Kidney capillary endothelial cell (primary cell): ENCODE results near the gene COL4A2.
"Not testable (repeated sequence)": the region's sequence is repeated elsewhere in the genome, so short reads cannot be mapped to it uniquely, and the experiment has no call there.

ENCODE experiments used
- DNase-seq: peaks from one replicate; pipeline ENCODE4 v3.0.0-alpha.2; 2018; ENCODE audit warnings: low spot score

The COL4A2 gene

GRCh38 chr13:110496281-110496680, 189.2 kb downstream of the COL4A2 start:
- DNase-seq: no peak

- no peak for DNase-seq
Observed at GRCh38 chr13:110497003-110497402, 189.9 kb downstream of the COL4A2 start.

DNA sequence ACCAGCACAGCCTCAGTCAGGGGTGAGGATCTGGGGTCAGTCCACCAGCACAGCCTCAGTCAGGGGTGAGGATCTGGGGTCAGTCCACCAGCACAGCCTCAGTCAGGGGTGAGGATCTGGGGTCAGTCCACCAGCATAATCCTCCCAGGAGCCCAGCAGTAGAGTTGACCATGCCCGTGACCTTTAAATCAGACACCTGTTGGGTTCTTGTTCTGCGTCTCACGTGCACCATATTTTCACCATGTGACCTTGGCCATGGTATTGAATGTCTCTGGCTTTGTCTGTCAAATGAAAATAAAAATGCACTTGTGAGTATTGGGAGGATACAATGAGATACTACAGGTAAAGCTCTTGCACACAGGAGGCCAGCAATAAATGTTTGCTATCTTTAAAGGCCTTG, 190.8 kb downstream of the COL4A2 start:
- DNase-seq: not testable (repeated sequence)

GRCh38 chr13:110498327-110498726, 191.2 kb downstream of the COL4A2 start:
- no peak for DNase-seq

- no peak for DNase-seq
Observed at GRCh38 chr13:110498765-110499164, 191.7 kb downstream of the COL4A2 start.

- DNase-seq: peak; percentile 74
Observed at GRCh38 chr13:110499621-110500281, 192.7 kb downstream of the COL4A2 start.

DNA sequence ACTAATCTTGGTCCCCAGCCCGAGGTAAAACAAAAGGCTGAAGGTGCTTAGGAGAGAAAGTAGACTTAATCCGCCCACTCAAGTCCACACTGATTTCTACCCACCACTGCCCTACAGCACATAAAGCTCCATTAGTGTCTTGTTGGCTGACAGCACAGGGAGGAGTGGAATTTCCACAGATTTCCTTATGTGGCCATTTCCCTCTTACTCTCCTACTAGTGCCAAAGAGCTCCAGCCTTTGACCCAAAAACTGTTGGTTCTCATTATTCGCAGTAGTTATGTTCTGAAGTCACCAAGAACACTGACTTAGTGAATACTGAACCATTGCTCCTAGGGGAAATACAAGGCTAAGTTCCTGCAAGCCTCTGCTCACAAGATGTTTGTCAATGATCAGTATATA, 193.3 kb downstream of the COL4A2 start:
- DNase-seq: no peak

- no peak for DNase-seq
Observed at GRCh38 chr13:110501188-110501587, 194.1 kb downstream of the COL4A2 start.

DNA sequence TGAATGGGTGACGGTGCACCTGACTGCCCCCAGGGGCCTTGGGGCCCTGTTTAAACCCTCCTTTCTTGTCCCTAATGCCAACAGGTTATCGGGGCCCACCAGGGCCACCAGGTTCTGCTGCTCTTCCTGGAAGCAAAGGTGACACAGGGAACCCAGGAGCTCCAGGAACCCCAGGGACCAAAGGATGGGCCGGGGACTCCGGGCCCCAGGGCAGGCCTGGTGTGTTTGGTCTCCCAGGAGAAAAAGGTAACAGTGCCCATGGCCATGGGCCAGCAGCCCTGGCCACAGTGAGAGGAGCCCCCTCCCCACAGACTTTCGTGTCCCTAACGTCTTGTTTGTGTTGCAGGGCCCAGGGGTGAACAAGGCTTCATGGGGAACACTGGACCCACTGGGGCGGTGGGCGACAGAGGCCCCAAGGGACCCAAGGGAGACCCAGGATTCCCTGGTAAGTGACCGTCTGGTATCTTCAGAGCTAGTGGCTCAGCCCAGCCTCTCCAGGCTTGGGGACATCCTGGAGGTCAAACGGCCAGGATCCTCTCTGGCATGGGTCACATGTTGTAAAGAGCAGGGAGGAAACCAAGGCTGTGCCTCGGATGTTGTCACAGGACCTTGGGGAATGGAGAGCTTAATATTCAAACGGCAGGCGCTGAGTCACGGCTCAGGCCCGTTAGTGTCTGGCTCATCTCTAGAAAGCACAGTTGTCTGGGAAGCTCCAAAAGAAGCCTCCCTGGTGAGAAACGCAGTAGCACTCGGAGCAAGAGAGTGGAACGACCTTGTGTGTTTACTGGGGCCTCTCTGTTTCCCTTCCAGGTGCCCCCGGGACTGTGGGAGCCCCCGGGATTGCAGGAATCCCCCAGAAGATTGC, 196.2 kb downstream of the COL4A2 start:
- DNase-seq: no peak

DNA sequence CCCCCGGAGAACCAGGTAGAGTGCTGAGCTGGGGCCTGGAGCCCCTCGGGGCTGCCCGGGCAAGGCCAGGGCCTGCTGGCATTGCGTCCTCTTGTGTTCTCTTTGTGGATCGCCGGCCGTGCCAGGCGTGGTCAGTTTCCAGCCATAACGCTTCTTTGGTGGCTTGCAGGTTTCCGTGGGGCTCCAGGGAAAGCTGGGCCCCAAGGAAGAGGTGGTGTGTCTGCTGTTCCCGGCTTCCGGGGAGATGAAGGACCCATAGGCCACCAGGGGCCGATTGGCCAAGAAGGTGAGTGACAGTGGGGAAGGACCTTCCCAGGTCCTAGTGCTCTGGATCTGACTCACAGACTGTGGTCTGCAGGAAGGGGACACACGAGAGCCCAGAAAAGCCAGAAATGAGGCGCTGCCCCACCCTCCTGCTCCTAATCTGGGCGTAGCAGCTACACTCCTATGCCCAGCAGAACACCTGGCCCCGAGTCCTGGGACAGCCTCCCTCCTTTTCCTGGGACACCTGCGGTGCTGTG, 197.0 kb downstream of the COL4A2 start:
- no peak for DNase-seq

DNA sequence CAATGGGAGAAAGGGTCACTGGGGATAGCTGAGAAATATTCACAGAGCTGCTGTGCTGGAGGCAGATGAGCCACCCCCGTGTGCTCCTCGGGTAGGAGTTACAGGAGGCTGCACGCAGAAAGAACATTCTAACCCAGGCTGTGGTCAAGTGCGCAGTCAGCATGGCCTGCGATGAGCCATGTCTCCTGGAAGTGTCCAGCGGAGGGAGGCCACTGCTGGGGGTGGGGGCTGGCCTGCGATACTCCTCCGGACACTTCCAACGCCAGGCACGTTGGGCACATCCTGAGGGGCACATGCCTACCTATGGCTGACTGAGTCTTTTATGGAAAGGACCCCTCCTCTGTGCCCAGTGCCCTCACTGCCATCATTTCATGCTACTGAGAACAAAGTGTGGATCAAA, 198.5 kb downstream of the COL4A2 start:
- DNase-seq: no peak

DNA sequence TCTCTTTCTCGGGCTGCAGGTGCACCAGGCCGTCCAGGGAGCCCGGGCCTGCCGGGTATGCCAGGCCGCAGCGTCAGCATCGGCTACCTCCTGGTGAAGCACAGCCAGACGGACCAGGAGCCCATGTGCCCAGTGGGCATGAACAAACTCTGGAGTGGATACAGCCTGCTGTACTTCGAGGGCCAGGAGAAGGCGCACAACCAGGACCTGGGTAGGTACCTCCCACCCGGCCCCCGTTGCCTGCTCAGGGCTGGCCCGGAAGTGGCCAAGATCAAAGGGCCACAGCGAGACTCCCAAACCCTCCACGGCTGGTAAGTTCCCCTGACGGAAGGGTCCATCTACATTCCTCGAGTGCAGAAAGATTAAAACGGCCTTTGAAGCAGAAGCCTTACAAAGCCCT, 199.3 kb downstream of the COL4A2 start:
- no peak for DNase-seq

DNA sequence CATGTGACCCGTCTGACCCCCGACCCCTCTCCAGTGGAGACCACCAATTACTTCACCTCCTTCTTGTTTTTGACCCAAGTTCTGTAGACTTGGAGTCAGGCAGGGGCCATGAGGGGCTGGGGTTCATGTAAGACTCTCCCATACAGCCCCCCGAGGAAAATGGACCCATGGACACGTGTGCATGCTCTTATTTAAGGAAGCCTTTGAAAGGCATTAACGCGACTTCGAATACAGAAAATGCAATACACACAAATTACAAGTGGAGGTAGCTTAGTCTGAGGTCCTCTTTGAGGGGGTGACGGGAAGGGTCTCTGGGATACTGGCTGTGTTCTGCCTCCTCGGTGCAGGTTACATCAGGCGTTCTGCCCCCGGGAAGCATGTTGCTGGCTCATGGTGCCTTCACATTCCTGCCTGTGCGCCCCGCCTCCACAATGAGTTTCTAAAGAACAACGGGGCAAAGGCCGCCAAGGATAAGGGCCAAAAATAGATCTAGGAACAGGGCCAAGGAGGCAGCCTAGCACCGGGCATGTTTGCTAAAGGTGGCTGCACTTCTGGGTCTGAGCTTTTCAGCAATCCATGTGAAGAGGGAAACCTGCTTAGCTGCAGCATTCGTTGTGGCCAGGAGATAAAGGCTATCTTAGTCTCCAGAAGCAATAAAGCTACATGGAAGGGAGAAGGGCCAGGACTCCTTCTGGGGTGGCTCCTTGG, 199.9 kb downstream of the COL4A2 start:
- DNase-seq: no peak

GRCh38 chr13:110507678-110508381, 200.7 kb downstream of the COL4A2 start:
- no peak for DNase-seq

GRCh38 chr13:110509478-110509926, 202.4 kb downstream of the COL4A2 start:
- DNase-seq: no peak

DNA sequence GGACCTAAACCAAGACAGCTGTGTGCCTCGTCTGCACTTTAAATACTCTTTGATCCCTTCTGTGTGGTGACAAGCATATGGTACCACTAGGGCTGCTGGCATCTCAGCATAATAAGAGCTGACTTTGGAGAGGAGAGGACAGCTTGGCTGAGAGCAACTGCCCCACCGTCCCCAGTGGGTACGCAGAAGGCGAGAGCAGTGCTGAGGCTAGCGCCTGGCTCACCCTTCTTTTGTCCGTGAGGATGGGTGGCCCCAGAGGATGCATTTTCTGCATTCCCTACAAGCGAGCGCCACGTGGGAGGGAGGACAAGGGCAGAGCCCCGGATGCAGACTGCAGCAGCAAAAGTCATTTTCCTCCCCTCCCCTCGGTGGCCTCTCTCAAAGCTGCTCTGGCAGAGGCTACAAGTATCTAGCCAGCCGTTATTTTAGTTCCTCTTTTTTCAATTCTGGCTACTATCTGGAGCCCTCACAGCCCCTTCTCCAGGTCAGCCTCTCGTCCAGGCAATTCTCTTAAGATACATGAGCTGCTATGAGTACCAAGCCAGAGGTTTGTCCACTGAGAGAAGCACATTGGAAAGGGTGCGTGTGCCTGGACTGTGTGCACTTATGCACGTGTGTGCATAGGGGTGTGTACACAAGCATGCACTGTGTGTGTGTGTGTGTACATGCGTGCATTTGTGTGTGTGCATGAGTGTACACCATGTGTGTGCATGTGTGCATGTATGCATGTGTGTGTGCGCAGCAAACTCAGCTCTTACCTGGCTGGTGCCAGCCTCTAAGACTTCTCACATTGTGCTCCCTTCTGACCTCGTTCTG, 203.1 kb downstream of the COL4A2 start:
- DNase-seq: no peak

- no peak for DNase-seq
Observed at GRCh38 chr13:110511509-110512181, 204.6 kb downstream of the COL4A2 start.

GRCh38 chr13:110512198-110512740, 205.2 kb downstream of the COL4A2 start:
- DNase-seq: no peak

- no peak for DNase-seq
Observed at GRCh38 chr13:110516500-110516899, 209.4 kb downstream of the COL4A2 start.
